GM12892 (cell line): ENCODE measurements around the gene ATP1B3.

Source experiments
- POLR2A ChIP-seq: IDR thresholded peaks from 2 replicates; pipeline ENCODE4 v1.6.1; 2011; ENCODE audit warnings: low read depth, low read length, control low read depth
- POLR2AphosphoS5 ChIP-seq: IDR thresholded peaks from 2 replicates; pipeline ENCODE4 v1.6.1; 2011; ENCODE audit warnings: low read depth, low read length, control low read depth
- TAF1 ChIP-seq: IDR thresholded peaks from 2 replicates; pipeline ENCODE4 v1.6.1; 2011; ENCODE audit warnings: low read depth, mild to moderate bottlenecking, control low read depth, low read length, borderline replicate concordance

GRCh38 chr3:141853629-141854168 is 22.7 kb upstream of the ATP1B3 start:
- no peak for TF ChIP-seq POLR2A
- no peak for TF ChIP-seq POLR2AphosphoS5
- TF ChIP-seq TAF1 = no peak
